Naive B cell (primary cell): ENCODE results near the gene HDAC11. TPM values are rescaled to one million over a fixed set of nuclear protein-coding genes. Genes with fewer than 3 reads are reported as not detected.
"Not testable (repeated sequence)": the region's sequence is repeated elsewhere in the genome, so short reads cannot be mapped to it uniquely, and the experiment has no call there.

Experiments
- ATAC-seq, 2 donors: fragments of 150-1000 bp; cut with Tn5 transposase; 2 replicates each; pipeline ENCODE4 v1.10.0; 2021; ENCODE audit warnings: low read depth in 2 of 2, mild to moderate bottlenecking in 2 of 2, moderate library complexity in 2 of 2
- DNase-seq: peaks from one replicate; pipeline ENCODE4 v3.0.0; 2022
- H3K27ac Mint-ChIP-seq, 6 donors: one replicate each; pipeline ENCODE4 v1.8.0; 2020 to 2022; ENCODE audit warnings: mild to moderate bottlenecking in 6 of 6, mixed read lengths in 6 of 6, moderate library complexity in 5 of 6, inconsistent platforms in 2 of 6
- H3K27me3 Mint-ChIP-seq, 3 donors: one replicate each; pipeline ENCODE4 v1.8.0; 2021 to 2022; ENCODE audit warnings: mixed read lengths in 3 of 3, mild to moderate bottlenecking in 1 of 3
- H3K36me3 Mint-ChIP-seq, 2 donors: one replicate each; pipeline ENCODE4 v1.8.0; 2020 to 2022; ENCODE audit warnings: mixed read lengths in 2 of 2, inconsistent platforms in 1 of 2, mild to moderate bottlenecking in 1 of 2
- H3K4me1 Mint-ChIP-seq, 3 donors: one replicate each; pipeline ENCODE4 v1.8.0; 2020 to 2022; ENCODE audit warnings: mixed read lengths in 3 of 3, inconsistent platforms in 1 of 3, mild to moderate bottlenecking in 1 of 3, moderate library complexity in 1 of 3
- H3K4me3 Mint-ChIP-seq, 8 donors: one replicate each; pipeline ENCODE4 v1.8.0; 2020 to 2022; ENCODE audit warnings: mild to moderate bottlenecking in 8 of 8, mixed read lengths in 8 of 8, moderate library complexity in 8 of 8, inconsistent platforms in 2 of 8
- H3K9me3 Mint-ChIP-seq, 7 donors: one replicate each; pipeline ENCODE4 v1.8.0; 2020 to 2022; ENCODE audit warnings: mixed read lengths in 7 of 7, mild to moderate bottlenecking in 5 of 7, inconsistent platforms in 2 of 7, moderate library complexity in 1 of 7
- polyA plus RNA-seq, 6 donors: library from polyadenylated mRNA; unstranded; fragments of 300-500 nt; fragmentation: Illumina TruSeq; gene quantifications; one replicate each; pipeline ENCODE4 v1.2.3, GENCODE V29; 2021; ENCODE audit warnings: low read depth in 6 of 6

The HDAC11 gene
- polyA plus RNA-seq, 6 donors from 2014 or later, result 0.53 to 2.7 (median 1.6) TPM; not detected in 1

DNA sequence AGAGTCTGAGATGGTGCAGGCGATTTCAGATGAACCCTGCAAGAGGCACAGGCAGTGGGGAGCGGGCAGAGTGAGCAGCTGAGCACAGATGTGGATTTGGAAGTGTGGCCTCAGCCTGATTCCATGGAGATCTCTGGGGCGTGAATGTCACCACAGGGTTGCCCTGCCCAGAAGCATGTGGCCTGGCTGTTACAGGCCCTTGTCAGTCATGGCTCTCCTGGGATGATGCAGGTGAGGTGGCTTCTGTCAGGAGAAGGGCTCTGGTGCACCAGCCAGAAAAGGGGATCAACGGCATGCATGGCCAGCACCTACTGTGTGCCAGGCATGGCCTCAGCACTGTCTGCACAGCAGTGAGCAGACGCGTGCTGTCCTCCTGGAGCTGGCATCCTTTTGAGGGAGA, 11.9 kb downstream of the HDAC11 start:
- Mint-ChIP-seq H3K4me1 (peaks cover 0 to 5% (median 0%) of the 10 kb centered on the region in 3 donors), H3K4me3 (no peak overlapping the region), H3K27ac (no peak overlapping the region), H3K36me3 (no peaks in the 10 kb centered on the region), H3K9me3 (no peaks in the 10 kb centered on the region), H3K27me3 (peaks cover 3 to 17% (median 9%) of the 10 kb centered on the region in 3 donors)
- no peak for DNase-seq
- ATAC-seq, result no peak

DNA sequence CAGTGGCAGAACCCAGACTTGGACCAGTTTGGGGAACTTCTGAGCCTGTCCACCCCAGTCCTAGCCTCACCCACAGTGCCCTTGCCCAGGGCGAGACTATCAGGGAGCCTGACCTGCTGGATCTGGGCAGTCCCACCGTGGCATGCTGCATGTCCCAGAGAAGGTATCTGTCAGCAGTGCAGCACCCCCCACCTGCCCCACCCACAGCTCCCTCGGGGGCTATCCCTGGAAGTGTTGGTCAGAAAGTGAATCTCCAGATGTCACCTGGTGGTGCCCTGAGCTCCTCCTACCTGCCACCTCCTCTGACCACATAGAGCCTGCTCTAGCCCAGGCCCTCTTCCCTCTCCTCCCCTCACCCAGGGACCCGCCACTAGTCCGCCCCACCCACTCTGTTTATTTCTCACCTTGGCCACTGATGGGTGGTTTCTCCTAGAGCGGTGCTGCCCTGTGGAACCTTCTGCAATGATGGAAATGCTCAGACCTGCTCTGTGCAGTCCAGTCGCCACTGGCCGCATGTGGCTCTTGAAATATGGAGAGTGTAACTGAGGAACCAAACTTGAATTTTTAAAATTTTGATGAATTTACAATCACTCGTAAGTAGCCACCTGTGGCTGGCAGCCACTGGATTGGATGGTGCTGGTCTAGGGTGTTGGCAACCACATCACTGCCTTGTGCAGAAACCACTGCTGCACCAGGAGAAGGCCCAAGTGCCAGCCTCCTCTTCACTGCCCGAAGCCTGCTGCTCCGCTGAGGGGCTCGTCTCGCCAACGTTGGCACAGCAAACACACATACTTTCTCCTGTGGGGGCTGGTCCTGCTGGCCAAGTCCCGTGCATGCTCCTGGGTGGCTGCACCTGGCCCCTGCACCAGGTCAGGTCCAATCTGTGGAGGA, 13.1 kb downstream of the HDAC11 start:
- Mint-ChIP-seq H3K9me3 (no peaks in the 10 kb centered on the region), H3K36me3 (no peaks in the 10 kb centered on the region), H3K27me3 (peaks cover 3 to 17% (median 9%) of the 10 kb centered on the region in 3 donors), H3K27ac (peak overlapping the region in 1 of 6 donors; percentile 89), H3K4me1 (peaks cover 0 to 5% (median 0%) of the 10 kb centered on the region in 3 donors), H3K4me3 (peak overlapping the region in 1 of 8 donors; percentile 19)
- DNase-seq (no peak), ATAC-seq (no peak)

DNA sequence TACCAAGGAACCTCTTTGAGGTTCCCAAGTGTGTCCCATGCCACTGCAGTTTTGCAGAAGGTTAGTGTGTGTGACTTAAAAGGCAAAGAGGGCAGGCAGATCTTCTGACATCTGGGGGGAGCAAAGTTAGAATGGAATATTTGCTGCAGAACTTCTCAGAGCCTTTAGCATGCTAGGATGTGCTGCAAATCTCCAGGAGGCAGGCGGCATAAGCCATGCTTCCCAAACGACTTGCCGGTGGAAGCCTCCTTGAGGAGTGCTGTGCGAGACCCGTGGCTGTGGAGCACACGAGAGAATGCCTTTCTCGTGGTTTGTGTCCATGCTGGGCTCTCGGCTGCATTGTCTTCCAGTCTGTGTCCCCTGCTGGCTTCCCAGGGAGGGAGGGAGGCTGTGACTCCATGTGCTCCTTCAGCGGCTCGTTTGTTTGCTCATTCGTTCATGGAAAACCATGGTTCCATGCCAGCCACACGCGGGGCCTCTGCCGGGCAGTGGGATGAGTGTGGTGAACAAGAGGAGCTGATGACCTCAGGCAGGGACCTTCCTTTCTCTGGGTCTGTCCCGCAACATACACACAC, 13.8 kb downstream of the HDAC11 start:
- ATAC-seq (no peak), DNase-seq (no peak)
- H3K36me3 Mint-ChIP-seq, result no peaks in the 10 kb centered on the region
- peaks cover 0 to 5% (median 0%) of the 10 kb centered on the region in 3 donors for H3K4me1 Mint-ChIP-seq
- H3K27me3 Mint-ChIP-seq, result peaks cover 3 to 17% (median 9%) of the 10 kb centered on the region in 3 donors
- H3K27ac Mint-ChIP-seq, result peak overlapping the region in 1 of 6 donors; percentile 89
- no peaks in the 10 kb centered on the region for H3K9me3 Mint-ChIP-seq
- H3K4me3 Mint-ChIP-seq, result peak overlapping the region in 1 of 8 donors; percentile 18

DNA sequence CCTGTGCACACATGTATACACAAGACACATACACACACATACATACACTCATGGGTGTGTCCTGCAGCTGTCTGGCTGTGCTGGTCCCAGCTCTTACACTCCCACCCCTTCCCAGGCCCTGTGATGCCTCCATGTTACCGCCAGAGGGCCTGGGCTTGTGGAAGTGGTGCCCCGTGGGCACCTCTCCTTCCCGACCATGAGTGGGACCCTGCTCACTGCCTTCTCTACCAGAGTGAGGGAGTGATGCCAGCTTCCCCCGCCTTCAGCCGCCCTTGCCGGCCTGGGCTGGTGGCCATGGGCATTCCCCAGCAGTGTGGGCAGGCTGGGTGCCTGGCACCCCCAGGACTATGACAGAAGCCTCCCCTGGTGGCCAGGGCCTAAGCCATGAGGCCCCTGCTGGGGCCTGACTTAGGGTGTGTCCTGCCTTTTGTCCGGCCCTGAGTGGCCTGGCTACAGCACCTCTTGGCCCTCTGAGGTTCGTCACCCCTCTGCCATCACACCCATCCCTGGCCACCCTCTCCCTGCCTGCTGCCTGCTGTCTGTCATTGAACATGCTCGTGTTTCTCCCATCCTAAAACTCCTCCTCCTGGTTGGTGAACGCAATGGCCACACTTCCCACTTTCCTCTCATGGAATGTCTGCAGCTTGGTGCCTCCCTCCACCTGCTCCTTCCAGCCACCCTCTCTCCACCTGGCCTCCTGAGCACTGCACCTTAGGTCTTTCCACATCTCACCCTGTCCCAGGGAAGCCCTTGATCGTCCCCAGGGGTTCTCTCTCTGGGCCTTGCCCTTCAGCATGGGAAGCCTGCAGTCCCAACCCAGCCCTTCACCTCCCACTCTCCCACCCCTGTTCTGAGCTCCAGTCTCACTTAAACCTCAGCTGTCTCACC, 14.6 kb downstream of the HDAC11 start:
- Mint-ChIP-seq H3K27ac (peak overlapping the region in 1 of 6 donors; percentile 23), H3K4me3 (no peak overlapping the region), H3K36me3 (no peaks in the 10 kb centered on the region), H3K27me3 (peaks cover 3 to 22% (median 9%) of the 10 kb centered on the region in 3 donors), H3K9me3 (no peaks in the 10 kb centered on the region), H3K4me1 (peaks cover 0 to 5% (median 0%) of the 10 kb centered on the region in 3 donors)
- DNase-seq, result no peak
- ATAC-seq, result peak in 1 of 2 donors; percentile 29

DNA sequence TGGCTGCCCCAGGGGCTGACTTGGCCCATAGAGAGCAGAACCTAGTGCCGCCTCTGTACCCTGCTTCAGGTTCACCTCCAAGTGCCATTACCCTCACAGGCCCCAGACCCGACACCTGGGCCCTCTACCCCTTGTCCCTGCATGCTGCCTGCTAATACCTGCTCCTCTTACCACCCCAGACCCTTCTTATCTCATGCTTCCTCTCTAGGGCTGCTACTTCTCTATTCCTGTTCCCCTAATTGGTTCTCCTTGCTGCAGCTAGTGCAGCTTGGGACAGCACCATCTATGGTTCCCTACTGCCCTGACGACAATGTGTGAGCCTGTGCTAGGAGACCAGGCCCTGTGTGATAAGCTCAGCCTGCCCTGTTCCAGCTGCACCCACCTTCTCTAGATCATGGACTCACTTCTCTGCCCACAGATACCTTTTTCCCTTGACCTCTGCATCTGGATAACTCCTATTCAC, 15.3 kb downstream of the HDAC11 start:
- no peaks in the 10 kb centered on the region for H3K36me3 Mint-ChIP-seq
- peak overlapping the region in 2 of 6 donors; percentile 23 to 93 for H3K27ac Mint-ChIP-seq
- peak in 1 of 2 donors; percentile 43 for ATAC-seq
- peaks cover 0 to 5% (median 0%) of the 10 kb centered on the region in 3 donors for H3K4me1 Mint-ChIP-seq
- H3K27me3 Mint-ChIP-seq, result peaks cover 3 to 23% (median 9%) of the 10 kb centered on the region in 3 donors
- no peaks in the 10 kb centered on the region for H3K9me3 Mint-ChIP-seq
- no peak for DNase-seq
- peak overlapping the region in 1 of 8 donors; percentile 36 for H3K4me3 Mint-ChIP-seq

DNA sequence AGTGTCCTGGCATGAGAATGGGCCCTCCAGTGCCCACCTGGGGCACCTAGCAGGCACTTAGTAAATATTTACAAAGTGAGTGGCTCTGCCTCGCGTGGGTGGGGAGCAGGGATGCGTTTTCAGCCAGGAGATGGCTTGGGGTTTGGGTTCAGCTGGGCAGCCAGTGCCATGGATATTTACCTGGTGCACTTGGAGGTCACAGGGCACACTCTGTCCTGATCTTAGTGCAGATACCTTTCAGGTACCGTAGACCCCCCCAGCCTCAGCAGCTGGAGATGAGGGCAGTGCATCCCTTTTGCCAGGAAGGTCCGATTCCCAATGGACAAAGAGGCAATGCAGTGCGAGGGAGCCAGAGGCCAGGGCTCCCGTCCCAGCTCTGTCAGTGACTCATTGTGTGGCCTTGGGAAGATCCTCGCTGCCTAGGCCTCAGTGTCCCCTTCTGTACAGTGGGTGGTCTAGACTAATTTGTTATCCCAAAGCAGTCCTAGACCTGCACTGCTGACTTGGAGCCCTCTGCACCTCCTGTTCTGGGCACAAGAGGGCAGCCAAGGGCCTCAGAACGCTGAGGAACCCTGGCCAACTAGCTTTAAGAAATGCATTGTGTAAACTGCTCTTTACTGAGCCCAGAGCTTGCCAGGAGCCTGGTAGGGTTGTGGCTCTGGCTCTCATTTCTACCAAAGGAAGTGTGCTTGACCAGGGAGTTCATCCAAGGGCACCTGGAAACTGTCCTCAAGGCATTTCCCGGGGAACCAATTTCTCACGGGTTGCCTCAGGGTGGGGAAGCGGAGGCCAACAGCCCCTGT, 16.0 kb downstream of the HDAC11 start:
- no peak overlapping the region for H3K27ac Mint-ChIP-seq
- peaks cover 0 to 5% (median 0%) of the 10 kb centered on the region in 3 donors for H3K4me1 Mint-ChIP-seq
- H3K36me3 Mint-ChIP-seq, result no peaks in the 10 kb centered on the region
- H3K9me3 Mint-ChIP-seq, result no peaks in the 10 kb centered on the region
- DNase-seq, result peak; percentile 56
- H3K4me3 Mint-ChIP-seq, result no peak overlapping the region
- H3K27me3 Mint-ChIP-seq, result peaks cover 3 to 23% (median 9%) of the 10 kb centered on the region in 3 donors
- peak; percentile 87 to 89 for ATAC-seq

DNA sequence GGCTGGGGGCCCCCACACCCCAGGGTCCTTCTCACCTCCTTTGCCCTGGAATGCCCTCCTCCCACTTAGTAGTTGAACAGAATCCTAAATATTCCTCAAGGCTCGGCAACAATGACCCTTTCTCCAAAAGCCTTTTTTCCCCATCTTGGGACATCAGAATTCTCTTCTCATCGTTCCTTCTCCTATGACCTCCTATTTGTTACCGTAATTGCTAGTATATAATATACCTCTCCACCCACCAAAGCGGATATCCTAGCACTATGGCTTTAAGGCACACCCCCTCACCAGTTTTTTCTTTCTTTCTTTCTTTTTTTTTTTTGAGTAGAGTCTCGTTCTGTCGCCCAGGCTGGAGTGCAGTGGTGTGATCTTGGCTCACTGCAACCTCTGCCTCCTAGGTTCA, 16.8 kb downstream of the HDAC11 start:
- no peaks in the 10 kb centered on the region for H3K36me3 Mint-ChIP-seq
- H3K9me3 Mint-ChIP-seq, result no peaks in the 10 kb centered on the region
- H3K4me3 Mint-ChIP-seq, result no peak overlapping the region
- ATAC-seq (no peak), DNase-seq (no peak)
- H3K4me1 Mint-ChIP-seq, result peaks cover 0 to 5% (median 0%) of the 10 kb centered on the region in 3 donors
- H3K27ac Mint-ChIP-seq, result no peak overlapping the region
- peaks cover 3 to 26% (median 9%) of the 10 kb centered on the region in 3 donors for H3K27me3 Mint-ChIP-seq

DNA sequence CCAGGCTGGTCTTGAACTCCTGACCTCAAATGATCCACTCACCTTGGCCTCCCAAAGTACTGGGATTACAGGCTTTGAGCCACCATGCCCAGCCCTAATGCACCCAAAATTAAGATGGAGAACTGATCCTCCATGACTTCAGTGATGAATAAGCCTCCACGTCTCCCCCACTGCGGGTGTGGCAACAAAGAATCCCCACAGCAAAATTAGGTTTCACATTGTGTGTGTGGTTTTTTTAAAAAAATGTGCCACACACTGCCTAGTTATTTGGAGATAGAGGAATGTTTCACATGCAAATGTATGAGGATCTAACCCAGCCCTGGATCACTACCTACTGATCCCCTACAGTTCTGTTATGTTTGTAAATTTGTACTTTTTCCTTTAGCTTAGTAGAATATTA, 17.3 kb downstream of the HDAC11 start:
- Mint-ChIP-seq H3K9me3 (no peaks in the 10 kb centered on the region), H3K27me3 (peaks cover 3 to 28% (median 9%) of the 10 kb centered on the region in 3 donors), H3K27ac (peak overlapping the region in 1 of 6 donors; percentile 7), H3K4me3 (no peak overlapping the region), H3K36me3 (no peaks in the 10 kb centered on the region), H3K4me1 (peaks cover 0 to 5% (median 0%) of the 10 kb centered on the region in 3 donors)
- no peak for ATAC-seq
- DNase-seq, result no peak

DNA sequence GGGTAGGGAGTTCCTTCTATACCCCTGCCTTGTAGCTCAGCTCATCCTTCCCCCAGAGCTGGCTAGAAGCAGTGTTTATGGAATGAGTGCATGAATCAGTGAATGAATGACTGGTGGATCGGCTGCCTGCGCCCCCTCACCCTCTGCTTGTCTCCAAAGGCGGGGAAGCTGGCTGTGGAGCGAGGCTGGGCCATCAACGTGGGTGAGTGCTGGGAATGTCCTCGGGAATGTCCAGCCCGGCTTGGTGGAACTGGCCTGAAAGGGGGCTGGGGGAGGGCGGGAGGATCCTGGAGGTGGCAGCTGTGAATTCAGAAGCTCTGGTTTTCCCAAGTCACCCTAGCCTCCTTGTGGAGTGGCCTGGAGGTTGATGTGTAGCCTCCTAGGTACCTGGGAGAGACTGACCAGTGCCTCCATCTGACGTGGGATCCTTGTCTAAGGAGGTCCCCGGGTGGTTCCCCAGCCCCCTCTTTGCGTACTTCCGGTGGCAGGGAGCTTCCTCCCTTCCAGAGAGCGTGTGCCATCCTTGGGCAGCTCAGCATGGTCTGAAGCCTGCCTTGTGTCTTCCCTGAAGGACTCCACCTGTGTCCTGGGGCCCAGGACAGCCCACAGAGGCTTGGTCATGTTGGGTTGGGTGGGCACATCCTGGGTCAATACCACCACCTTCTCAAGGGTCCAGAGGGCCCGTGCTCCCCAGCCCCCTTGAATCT, 18.4 kb downstream of the HDAC11 start:
- Mint-ChIP-seq H3K27me3 (peaks cover 3 to 25% (median 9%) of the 10 kb centered on the region in 3 donors), H3K27ac (no peak overlapping the region), H3K4me3 (peak overlapping the region in 1 of 8 donors; percentile 21), H3K36me3 (no peaks in the 10 kb centered on the region), H3K9me3 (no peaks in the 10 kb centered on the region), H3K4me1 (peaks cover 0 to 5% (median 0%) of the 10 kb centered on the region in 3 donors)
- no peak for ATAC-seq
- DNase-seq, result no peak

DNA sequence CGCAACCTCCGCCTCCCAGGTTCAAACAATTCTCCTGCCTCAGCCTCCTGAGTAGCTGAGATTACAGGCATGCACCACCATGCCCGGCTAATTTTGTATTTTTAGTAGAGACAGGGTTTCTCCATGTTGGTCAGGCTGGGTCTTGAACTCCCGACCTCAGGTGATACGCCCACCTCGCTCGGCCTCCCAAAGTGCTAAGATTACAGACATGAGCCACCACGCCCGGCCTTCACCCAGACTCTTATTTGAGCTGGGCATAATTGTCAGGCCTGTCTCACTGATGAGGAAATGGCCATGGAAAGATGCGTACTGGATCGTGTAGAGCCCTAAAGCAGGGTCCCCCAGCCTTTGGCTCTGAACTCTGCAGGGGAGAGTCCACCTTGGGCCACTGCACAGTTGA, 19.1 kb downstream of the HDAC11 start:
- peaks cover 3 to 24% (median 9%) of the 10 kb centered on the region in 3 donors for H3K27me3 Mint-ChIP-seq
- H3K36me3 Mint-ChIP-seq, H3K4me1 Mint-ChIP-seq, ATAC-seq, H3K27ac Mint-ChIP-seq, H3K9me3 Mint-ChIP-seq, DNase-seq, H3K4me3 Mint-ChIP-seq: not testable (repeated sequence)

DNA sequence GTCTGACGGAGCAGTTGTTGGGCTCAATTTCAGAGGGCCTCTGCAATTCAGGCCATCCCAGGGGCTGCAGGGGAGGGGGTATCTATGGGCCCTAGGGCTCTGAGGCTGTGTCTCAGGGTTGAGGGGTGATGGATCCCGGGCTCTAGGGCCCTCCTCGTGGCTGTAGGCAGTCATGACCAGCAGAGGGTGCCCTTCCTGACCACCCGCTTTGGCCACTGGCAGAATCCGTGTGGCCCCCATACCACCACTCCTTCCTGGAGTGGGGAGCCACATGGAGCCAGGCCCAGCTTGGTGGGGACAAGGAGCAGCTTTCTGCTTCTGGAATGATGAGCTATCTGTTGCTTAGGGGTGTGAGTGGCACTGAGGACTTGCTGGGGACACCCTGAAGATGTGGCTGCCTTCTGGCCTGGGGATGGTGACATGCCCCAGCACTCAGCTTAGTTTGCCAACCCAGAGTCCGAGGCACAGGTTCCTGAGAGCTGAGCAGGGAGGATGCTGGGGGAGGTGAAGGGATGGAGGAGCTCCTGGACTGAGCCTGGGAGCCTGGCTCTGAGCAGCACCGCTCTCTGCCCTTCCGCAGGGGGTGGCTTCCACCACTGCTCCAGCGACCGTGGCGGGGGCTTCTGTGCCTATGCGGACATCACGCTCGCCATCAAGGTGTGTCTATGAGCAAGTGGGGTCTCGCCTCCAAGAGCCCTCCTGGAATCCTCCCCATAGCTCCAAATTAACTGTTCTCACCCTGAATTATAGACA, 20.2 kb downstream of the HDAC11 start:
- DNase-seq, result no peak
- Mint-ChIP-seq H3K27ac (no peak overlapping the region), H3K9me3 (no peaks in the 10 kb centered on the region), H3K4me3 (no peak overlapping the region), H3K36me3 (no peaks in the 10 kb centered on the region), H3K4me1 (peaks cover 0 to 4% (median 0%) of the 10 kb centered on the region in 3 donors), H3K27me3 (peaks cover 3 to 17% (median 5%) of the 10 kb centered on the region in 3 donors)
- no peak for ATAC-seq
